HPDE6-E6E7 (cell line): ENCODE results near the gene CCDC57.
"Not testable (repeated sequence)": the region's sequence is repeated elsewhere in the genome, so short reads cannot be mapped to it uniquely, and the experiment has no call there.

Experiments used
- DNase-seq: peaks from one replicate; pipeline ENCODE4 v3.0.0; 2011; ENCODE audit warnings: missing footprints; ENCODE audit errors: extremely low spot score

CCDC57 gene

GRCh38 chr17:82201498-82201910, 11.1 kb downstream of the CCDC57 start:
- no peak for DNase-seq

DNA sequence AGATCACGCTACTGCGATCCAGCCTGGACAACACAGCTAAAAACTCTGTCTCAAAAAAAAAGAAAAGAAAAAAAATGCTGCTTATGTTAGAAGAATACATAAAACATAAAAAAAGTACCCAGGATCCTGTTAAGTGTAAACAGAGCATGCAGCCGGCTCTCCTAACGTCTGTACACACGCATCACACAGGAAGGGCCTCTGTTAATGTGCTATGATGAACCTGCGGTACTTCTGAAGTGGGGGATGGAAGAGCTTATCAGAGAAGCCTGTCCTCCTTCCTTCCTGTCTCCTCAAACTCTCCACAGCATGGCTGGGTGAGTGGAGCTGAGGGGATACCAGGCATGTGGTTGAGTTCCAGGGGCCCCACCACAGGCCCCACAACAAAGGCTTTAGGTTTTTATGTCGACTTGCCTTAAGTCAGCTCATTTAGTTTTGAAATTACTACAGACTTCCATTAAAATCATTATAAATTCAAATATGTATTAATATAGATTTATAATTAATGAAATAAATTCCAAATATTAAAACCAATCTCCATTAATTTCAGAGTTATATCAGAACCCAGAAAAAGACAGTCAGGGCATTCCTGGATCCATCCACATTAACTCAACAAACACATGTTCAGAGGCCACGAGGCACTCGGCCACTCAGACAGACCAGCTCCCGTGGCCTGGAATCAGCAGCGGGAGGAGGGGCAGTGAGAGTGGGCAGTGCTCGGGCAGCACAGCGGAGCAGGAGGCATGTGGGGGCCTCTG, 11.7 kb downstream of the CCDC57 start:
- DNase-seq, result no peak

DNA sequence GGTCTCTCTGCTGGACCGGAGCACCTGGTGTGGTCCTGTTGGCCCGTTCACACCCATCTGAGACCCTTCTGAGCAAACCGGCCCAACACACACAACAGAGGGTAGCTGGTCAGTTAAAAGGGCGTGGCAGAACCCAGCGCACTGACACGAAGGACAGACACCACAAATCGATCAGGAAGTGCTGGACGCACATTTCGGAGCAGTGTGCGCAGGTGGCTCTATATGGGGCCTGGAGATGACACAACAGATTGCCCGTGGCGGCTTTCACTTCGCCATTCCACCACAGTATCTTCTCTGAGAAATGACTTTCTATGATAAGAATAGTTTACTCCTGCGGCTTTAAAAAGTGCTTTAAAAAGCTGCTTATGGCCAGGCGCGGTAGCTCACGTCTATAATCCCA, 12.5 kb downstream of the CCDC57 start:
- no peak for DNase-seq

GRCh38 chr17:82199496-82199895, 13.1 kb downstream of the CCDC57 start:
- DNase-seq, result no peak

GRCh38 chr17:82198092-82198491, 14.6 kb downstream of the CCDC57 start:
- no peak for DNase-seq

GRCh38 chr17:82195675-82196672, 16.7 kb downstream of the CCDC57 start:
- DNase-seq, result no peak

- DNase-seq, result no peak
Observed at GRCh38 chr17:82194765-82195164, 17.9 kb downstream of the CCDC57 start.

- no peak for DNase-seq
Observed at GRCh38 chr17:82193520-82194220, 19.0 kb downstream of the CCDC57 start.

GRCh38 chr17:82193050-82193449, 19.6 kb downstream of the CCDC57 start:
- DNase-seq, result not testable (repeated sequence)

DNA sequence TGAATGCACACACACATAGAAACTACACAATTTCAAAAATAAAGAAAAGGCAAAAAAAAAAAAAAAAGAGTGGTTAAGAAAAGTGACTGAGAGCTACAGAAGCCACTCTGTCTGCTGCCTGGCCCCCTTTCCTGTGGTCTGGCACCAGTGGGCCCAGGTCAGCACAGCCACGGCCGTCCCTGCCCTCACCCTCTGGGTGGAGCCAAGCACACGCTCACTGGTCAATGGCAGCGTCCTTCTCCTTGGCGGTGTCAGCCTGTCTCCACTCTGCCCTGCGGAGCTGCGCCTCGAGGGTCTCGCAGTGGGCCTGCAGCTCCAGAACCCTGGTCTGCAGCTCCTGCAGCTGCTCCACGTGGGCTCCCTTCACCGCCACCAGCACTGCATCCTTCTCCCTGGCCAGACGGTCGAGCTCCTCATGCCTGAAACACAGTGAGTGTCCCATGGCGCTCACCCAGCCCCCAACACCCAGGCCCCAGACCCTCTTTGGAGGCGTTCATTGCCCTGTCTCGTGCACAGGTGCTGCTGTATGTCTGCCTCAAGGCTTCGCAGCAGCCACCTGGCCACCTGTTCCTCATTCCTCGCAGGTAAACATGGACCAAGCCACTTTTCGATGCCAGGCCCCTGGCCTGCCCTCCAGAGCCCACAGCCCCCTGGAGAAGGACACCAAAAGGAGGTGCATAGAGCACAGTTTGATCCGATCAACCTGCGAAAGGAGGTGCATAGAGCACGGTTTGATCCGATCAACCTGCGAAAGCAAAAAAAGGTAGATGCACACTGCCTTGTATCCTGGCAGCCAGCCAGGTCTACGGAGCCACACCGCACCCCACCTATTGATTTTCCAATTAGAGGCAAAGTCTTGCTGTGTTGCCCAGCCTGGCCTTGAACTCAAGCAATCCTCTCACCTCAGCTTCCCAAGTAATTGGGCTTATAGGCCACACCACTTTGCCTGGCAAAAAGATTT, 24.4 kb downstream of the CCDC57 start:
- no peak for DNase-seq

DNA sequence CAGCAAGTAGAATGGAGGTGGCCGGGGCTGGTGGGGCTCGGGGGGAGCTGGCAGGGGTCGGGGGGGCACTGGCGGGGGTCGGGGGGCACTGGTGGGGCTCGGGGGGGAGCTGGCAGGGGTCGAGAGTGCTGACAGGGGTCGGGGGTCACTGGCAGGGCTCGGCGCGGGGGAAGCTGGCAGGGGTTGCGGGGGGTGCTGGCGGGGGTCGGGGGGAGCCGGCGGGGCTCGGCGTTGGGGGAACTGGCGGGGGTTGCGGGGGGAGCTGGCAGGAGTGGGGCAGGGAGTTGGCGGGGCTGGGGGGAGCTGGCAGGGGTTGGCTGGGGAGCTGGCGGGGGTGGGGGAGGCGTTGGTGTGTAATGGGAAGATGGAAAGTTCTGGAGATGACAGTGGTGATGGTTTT, 25.1 kb downstream of the CCDC57 start:
- no peak for DNase-seq

DNA sequence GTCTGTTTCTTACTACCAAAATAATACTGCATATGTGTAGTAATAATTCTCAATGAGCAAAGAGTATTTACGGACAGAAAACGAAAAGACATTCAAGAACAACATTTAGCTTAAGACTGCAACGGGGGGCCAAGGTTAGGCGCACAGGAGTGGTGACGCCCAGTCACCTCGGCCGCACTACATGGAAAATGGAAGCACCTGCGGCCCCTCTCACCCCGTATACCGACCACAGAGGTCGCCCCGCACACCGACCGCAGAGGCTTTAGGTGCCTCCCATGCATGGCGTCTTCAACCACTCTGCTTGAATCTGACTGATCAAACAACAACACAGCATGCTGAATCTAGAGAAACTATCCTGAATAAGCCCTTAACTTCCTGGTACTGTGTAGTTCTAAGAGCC, 26.4 kb downstream of the CCDC57 start:
- DNase-seq, result no peak

DNA sequence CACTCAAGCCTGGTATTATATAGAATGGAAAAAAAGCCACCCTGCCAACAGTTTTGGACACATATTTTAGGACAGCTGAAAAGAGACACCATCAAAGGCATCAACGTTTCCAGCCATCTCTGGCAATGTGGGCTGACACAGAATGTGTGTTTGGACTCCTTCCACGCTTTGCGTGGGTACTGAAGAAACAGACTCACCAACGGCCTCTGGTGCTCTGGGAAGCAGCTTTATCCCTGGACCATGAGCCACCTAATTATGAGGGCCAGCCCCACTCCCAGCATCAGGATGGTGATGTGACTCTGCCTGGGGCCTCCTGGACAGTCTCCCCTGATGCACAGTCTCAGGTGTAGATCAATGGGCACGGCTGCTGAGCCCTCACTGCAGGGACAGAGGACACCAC, 27.9 kb downstream of the CCDC57 start:
- no peak for DNase-seq

- DNase-seq, result no peak
Observed at GRCh38 chr17:82180776-82181528, 31.7 kb downstream of the CCDC57 start.

DNA sequence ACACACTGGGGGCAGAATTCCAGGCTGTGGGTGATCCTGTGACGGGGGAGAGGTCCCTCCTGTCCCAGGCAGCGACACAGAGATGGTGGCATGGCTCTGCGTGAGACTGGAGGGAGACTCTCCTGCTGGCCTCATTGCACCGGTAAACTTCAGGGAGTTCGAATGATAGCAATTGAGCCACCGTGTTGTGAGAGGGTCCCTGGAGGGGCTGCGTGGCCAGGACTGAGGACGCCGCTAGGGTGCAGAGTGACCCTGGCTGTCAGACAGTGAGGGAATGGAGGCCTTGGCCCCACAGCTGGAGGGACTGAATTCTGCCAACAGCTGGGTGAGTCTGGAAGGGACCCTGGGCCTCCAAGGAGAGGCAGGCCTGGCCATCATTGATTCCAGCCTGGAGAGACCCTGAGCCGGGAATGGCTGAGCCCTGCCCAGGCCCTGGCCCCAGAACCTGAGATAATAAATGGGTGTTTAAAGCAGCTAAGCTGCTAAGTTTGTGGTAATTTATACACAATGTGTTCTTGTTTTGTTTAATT, 32.6 kb downstream of the CCDC57 start:
- DNase-seq, result no peak

GRCh38 chr17:82179412-82179811, 33.2 kb downstream of the CCDC57 start:
- DNase-seq, result no peak

DNA sequence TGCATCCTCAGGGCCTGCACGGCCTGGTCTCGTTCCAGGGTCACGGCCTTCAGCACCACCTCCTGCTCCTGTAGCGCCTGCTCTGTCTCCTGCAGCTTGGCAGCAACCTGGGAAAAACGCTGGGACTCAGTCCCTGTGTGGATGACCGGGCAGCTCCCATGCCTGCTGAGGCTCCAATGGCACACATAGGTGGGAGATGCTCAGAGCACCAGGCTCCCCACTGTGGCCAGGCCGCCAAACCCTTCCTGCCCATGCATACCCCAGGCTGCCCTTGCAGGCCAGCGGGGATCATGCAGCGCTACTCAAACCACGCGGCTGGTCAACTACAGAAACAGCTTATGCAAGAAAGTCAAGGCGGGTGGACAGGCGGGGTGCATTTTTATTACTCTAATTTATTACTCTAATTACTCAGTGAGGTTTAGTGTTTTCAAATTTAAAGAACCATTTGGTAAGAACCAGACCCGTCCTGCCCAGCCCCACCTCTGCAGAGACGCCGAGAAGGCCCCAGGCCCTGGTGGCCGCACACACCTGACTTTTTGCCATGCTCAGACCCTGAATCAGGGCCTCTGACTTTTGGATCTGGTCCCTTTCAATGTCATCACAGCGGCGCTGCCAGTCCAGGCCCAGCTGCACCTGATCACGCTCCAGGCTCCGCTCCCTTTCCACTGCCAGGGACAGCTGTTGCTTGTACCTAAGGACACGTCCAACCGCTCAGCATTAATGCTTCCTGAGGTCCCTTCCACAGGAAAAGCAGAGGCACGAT, 34.0 kb downstream of the CCDC57 start:
- DNase-seq, result no peak

GRCh38 chr17:82177761-82178498, 34.7 kb downstream of the CCDC57 start:
- no peak for DNase-seq

GRCh38 chr17:82177276-82177675, 35.4 kb downstream of the CCDC57 start:
- no peak for DNase-seq
